H1 (cell line): ENCODE data around the gene NF1.

Source experiments
- EZH2 ChIP-seq: fragments of 200-600 bp; sonication (generic); IDR thresholded peaks from 2 replicates; pipeline ENCODE4 v1.7.1; 2012; ENCODE audit warnings: low read depth, mild to moderate bottlenecking, moderate library complexity, low read length, inconsistent platforms; ENCODE audit not compliant: severe bottlenecking
- POLR2AphosphoS5 ChIP-seq: IDR thresholded peaks from 2 replicates; pipeline ENCODE4 v1.6.1; 2011; ENCODE audit warnings: low read depth, low read length
- RBBP5 ChIP-seq: IDR thresholded peaks from 2 replicates; pipeline ENCODE4 v1.7.1; 2012; ENCODE audit warnings: low read depth, mild to moderate bottlenecking, inconsistent platforms, low read length, moderate library complexity, borderline replicate concordance

DNA sequence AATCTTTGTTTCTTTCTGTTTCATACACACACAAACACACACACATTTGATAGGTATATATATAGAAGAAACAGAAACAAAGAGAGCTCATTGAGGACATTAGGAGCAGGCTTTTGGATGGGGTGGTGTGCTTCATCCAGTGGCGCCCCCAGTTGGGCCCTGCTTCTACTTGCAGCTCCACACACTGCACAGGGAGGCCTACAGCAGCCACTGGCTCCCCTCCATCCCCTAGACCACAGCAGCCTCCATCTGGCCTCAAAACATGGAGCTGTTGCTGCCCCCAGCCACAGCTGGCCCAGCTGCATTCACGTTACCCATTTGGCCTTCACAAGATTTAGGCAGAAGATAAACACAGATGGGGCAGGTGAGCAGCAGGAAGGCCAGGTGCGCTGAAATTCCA is 33.1 kb upstream of the NF1 start:
- TF ChIP-seq POLR2AphosphoS5: no peak
- no peak for TF ChIP-seq EZH2
- no peak for TF ChIP-seq RBBP5
